ENCODE data around the gene FAM24A. TPM values are rescaled to one million over a fixed set of nuclear protein-coding genes. Genes with fewer than 3 reads are reported as not detected.

Gene FAM24A, protein sequence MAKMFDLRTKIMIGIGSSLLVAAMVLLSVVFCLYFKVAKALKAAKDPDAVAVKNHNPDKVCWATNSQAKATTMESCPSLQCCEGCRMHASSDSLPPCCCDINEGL
- polyA plus RNA-seq (2011; rRNA removed), result not detected in 2 replicates
- not detected in 2 replicates for polyA plus RNA-seq (2012; cell fraction: cytosol; rRNA removed)
- not detected in 2 replicates for polyA plus RNA-seq (2012; cell fraction: nucleus; rRNA removed)
- not detected in 3 replicates for polyA plus RNA-seq (2017; fragmentation: RNase III; extraction: RNeasy Plus Mini Kit Qiagen cat#74134 plus additional on column Dnase treatment)
- polyA minus RNA-seq (2011; rRNA and poly(A)+ RNA removed), result not detected in 2 replicates

DNA sequence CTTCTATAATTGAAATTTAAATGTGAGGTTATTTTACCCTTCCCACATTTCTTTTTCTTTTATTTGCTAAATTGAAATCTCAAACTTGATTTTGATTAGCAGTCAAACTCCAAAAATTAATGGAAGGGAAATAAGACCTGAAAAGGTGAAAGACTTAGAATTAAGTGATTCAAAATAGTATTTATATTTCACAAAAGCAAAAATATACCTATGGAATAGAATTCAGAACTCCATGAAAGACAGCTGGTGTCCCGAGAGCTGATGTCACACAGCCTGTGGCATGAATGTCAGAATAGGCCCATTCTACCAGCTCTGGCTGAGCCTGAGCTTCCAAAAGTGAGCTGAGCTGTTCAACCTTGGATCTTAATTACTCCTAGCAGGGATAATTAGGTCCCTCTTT, at the start of gene FAM24A:
TSS of gene FAM24A (plus strand) at position 301 of the 400 bp plus-strand sequence. CDS start 1,025 bp downstream, outside the sequence.
- Histone ChIP-seq H3K9me3 (no peaks in the 10 kb centered on the region), H3K4me1 (no peaks in the 10 kb centered on the region), H3K4me3 (no peak within 1 kb of the TSS), H3K27ac (no peak within 1 kb of the TSS), H3K4me2 (no peak within 1 kb of the TSS)
- no peak for DNase-seq (ENCODE audit: low read depth in 1 of 2, low spot score in 1 of 2)
- 12% methylated on average over 1 of the region's 1 CpG for WGBS (ENCODE audit: missing lambda C conversion rate)
- CTCF ChIA-PET, result interaction anchor here (1.3 to 2.1 kb wide), 2 partner anchors 10 to 71 kb away, joined by 3 to 4 read pairs; no protein-coding TSS in a partner anchor
- ATAC-seq, result no peak
- TF ChIP-seq FOSL2 (IDR thresholded peaks at IDR 0.05) (no peak), FOSL2 (CRISPR knock-in tag; IDR thresholded peaks at IDR 0.05) (no peak), EP300 (IDR thresholded peaks at IDR 0.05) (no peak), HDAC2 (IDR thresholded peaks at IDR 0.05) (no peak), NFE2L2 (conservative IDR thresholded peaks at IDR 0.05; ENCODE audit: low read length) (no peak), KDM1A (IDR thresholded peaks at IDR 0.05; ENCODE audit: low read depth) (no peak), JUN (IDR thresholded peaks at IDR 0.05) (no peak), CHD2 (IDR thresholded peaks at IDR 0.05; ENCODE audit: low read length, partially characterized antibody) (no peak)
- TF ChIP-seq, protein P1, sequence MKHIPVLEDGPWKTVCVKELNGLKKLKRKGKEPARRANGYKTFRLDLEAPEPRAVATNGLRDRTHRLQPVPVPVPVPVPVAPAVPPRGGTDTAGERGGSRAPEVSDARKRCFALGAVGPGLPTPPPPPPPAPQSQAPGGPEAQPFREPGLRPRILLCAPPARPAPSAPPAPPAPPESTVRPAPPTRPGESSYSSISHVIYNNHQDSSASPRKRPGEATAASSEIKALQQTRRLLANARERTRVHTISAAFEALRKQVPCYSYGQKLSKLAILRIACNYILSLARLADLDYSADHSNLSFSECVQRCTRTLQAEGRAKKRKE (CRISPR knock-in tag; IDR thresholded peaks at IDR 0.05; ENCODE audit: low read depth), result no peak
- TF ChIP-seq, protein P2, sequence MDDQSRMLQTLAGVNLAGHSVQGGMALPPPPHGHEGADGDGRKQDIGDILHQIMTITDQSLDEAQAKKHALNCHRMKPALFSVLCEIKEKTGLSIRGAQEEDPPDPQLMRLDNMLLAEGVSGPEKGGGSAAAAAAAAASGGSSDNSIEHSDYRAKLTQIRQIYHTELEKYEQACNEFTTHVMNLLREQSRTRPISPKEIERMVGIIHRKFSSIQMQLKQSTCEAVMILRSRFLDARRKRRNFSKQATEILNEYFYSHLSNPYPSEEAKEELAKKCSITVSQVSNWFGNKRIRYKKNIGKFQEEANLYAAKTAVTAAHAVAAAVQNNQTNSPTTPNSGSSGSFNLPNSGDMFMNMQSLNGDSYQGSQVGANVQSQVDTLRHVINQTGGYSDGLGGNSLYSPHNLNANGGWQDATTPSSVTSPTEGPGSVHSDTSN (IDR thresholded peaks at IDR 0.05), result no peak
- POLR2A ChIA-PET, result no interaction called here
- no peak for FAIRE-seq

DNA sequence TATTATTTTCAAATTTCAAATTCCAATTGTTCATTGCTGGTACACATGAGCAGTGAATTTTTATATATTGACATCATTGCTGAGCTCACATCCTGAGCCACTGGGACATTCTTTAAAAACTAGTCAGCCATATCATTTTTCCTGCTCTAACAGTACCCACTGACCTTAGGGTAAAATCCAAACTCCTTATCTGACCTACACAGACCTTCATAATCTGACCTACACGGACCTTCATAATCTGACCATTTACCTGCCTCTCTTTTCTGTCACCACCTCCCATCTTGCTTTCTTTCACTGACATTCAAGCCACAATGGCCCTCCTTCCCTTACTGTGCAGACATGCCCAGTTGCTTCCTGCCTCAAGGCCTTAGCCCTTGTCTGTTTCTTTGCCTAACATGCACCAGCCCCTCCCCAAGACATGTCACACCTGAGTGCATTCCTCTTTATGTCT, 48.7 kb upstream of the FAM24A start:
- FAIRE-seq (no peak), DNase-seq (ENCODE audit: low read depth in 1 of 2, low spot score in 1 of 2) (peak; percentile 37 to 46), ATAC-seq (peak; percentile 55 to 84; a peak in 4 of 6 replicates)
- 0% methylated on average over 1 of the region's 1 CpG for WGBS (ENCODE audit: missing lambda C conversion rate)
- H3K27ac ChIP-seq, result peak overlapping the region; percentile 37 to 75
- TF ChIP-seq JUNB (IDR thresholded peaks at IDR 0.05) (peak; percentile 37; the same call in 1 of the 2 replicates), ESRRA (IDR thresholded peaks at IDR 0.05; ENCODE audit: borderline replicate concordance, low read length) (0 out of 2 replicates have a peak, but pooled peaks have one; percentile 27), GATA3 (IDR thresholded peaks at IDR 0.05; ENCODE audit: borderline replicate concordance) (peak; percentile 52; the same call in 1 of the 2 replicates), FOSL2 (IDR thresholded peaks at IDR 0.05) (no peak), FOSL2 (CRISPR knock-in tag; IDR thresholded peaks at IDR 0.05) (peak; percentile 55), CHD4 (IDR thresholded peaks at IDR 0.05; ENCODE audit: borderline replicate concordance) (no peak)
- ChIA-PET CTCF (no interaction called here), POLR2A (no interaction called here)
- H3K4me1 ChIP-seq, result peaks cover 76% of the 10 kb centered on the region
- no peaks in the 10 kb centered on the region for H3K9me3 ChIP-seq
- peak overlapping the region; percentile 36 for H3K4me2 ChIP-seq
- H3K4me3 ChIP-seq, result no peak overlapping the region

DNA sequence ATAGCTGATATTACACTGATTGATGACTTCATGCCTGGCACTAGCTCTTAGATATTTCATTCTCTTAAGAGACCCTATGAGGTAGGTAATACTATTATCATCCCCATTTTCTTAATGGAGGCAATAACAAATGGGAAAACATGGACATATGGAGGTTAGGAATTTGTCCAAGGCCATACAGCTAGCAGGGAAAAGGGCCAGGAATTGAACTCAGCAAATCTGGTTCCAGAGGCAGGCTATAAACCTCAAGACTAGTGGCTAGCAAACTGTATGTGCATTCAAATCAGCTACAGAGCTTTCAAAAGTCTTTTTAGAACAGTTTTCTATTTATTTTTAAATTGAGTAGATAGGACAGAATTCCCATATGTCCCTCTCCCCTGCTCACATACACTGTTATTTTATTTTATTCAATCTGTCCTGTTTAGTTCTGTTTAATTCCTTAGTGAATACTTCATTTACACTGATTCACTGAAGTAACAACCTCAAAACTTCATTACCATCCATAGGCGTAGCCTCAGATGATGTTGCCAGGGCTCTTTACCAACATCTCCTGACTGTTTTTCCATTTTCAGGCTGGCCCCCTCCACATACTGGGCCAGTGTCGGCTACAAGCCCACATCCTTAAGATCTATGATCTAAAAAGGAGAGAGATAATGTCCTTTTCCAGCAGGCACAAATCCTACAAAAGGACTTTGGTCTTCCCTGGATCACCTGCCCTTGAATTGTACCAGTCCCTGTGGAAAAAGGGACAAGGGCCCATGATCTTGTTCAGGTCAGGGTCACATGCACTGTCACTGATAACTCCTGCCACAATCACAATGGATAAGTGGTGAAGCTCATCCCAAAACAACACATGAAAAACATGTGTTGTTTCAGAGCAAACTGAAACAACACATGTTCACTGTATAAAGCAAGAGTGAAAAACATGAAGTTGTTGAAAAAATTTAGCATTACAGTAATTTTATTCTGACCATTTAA, 46.9 kb upstream of the FAM24A start:
- ATAC-seq (no peak), DNase-seq (ENCODE audit: low read depth in 1 of 2, low spot score in 1 of 2) (no peak), FAIRE-seq (no peak)
- Histone ChIP-seq H3K27ac (peak overlapping the region; percentile 80 to 86; a peak in 5 of 6 replicates), H3K9me3 (no peaks in the 10 kb centered on the region), H3K4me1 (peaks cover 79% of the 10 kb centered on the region), H3K4me2 (peak overlapping the region; percentile 59), H3K4me3 (no peak overlapping the region)
- CTCF ChIA-PET, result interaction anchor here (0.8 to 1.2 kb wide), 2 partner anchors 17 to 180 kb away, joined by 3 to 4 read pairs; no protein-coding TSS in a partner anchor
- POLR2A ChIA-PET, result no interaction called here
- 96% methylated on average over 2 of the region's 2 CpGs for WGBS (ENCODE audit: missing lambda C conversion rate)
- TF ChIP-seq MAFK (IDR thresholded peaks at IDR 0.05; ENCODE audit: partially characterized antibody), result no peak
- TF ChIP-seq RCOR1 (IDR thresholded peaks at IDR 0.05; ENCODE audit: low read depth, low read length), result no peak
- TF ChIP-seq KDM1A (IDR thresholded peaks at IDR 0.05; ENCODE audit: low read depth), result no peak
- no peak for TF ChIP-seq TFCP2L1 (CRISPR knock-in tag; IDR thresholded peaks at IDR 0.05)
- no peak for TF ChIP-seq CEBPB (IDR thresholded peaks at IDR 0.05)
- no peak for TF ChIP-seq KDM5A (IDR thresholded peaks at IDR 0.05)
- no peak for TF ChIP-seq MYC (IDR thresholded peaks at IDR 0.05; ENCODE audit: borderline replicate concordance, low read length)
- TF ChIP-seq RNF2 (IDR thresholded peaks at IDR 0.05; ENCODE audit: borderline replicate concordance, low read depth), result no peak
- no peak for TF ChIP-seq CHD2 (IDR thresholded peaks at IDR 0.05; ENCODE audit: low read length, partially characterized antibody)
- TF ChIP-seq, protein P3, sequence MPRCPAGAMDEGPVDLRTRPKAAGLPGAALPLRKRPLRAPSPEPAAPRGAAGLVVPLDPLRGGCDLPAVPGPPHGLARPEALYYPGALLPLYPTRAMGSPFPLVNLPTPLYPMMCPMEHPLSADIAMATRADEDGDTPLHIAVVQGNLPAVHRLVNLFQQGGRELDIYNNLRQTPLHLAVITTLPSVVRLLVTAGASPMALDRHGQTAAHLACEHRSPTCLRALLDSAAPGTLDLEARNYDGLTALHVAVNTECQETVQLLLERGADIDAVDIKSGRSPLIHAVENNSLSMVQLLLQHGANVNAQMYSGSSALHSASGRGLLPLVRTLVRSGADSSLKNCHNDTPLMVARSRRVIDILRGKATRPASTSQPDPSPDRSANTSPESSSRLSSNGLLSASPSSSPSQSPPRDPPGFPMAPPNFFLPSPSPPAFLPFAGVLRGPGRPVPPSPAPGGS (IDR thresholded peaks at IDR 0.05), result no peak
- TF ChIP-seq POLR2A (IDR thresholded peaks at IDR 0.05; ENCODE audit: low read length), result no peak
- no peak for TF ChIP-seq ZSCAN20 (CRISPR knock-in tag; IDR thresholded peaks at IDR 0.05)
- no peak for TF ChIP-seq NFE2L2 (conservative IDR thresholded peaks at IDR 0.05; ENCODE audit: low read length)
- no peak for TF ChIP-seq EP300 (IDR thresholded peaks at IDR 0.05)
- TF ChIP-seq CBX2 (IDR thresholded peaks at IDR 0.05; ENCODE audit: borderline replicate concordance, low read depth), result no peak
- TF ChIP-seq, protein P4, sequence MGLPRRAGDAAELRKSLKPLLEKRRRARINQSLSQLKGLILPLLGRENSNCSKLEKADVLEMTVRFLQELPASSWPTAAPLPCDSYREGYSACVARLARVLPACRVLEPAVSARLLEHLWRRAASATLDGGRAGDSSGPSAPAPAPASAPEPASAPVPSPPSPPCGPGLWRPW (IDR thresholded peaks at IDR 0.05), result no peak
- TF ChIP-seq ZFP36 (IDR thresholded peaks at IDR 0.05; ENCODE audit: borderline replicate concordance, partially characterized antibody), result no peak
- no peak for TF ChIP-seq TP53 (CRISPR knock-in tag; IDR thresholded peaks at IDR 0.05)

All from A549 (cell line).